Measurements from ENCODE around the gene NOS3. TPM values are rescaled to one million over a fixed set of nuclear protein-coding genes. Genes with fewer than 3 reads are reported as not detected.

NOS3 gene
- total RNA-seq, 3 donors from 2014 or later: 2.5 to 6.3 (median 6.0) TPM

- intact Hi-C loops (cut with DNase I, micrococcal nuclease): no loop called here
- peak; percentile 13 for ATAC-seq
- Histone ChIP-seq H3K4me1 (ENCODE audit: low read depth) (no peaks in the 10 kb centered on the region), H3K4me3 (no peak overlapping the region), H3K36me3 (ENCODE audit: low read depth) (no peaks in the 10 kb centered on the region), H3K9me3 (no peaks in the 10 kb centered on the region)
- DNase-seq: peak in 1 of 3 donors; percentile 50
- TF ChIP-seq CTCF (IDR thresholded peaks at IDR 0.05): no peak
Measured at GRCh38 chr7:150961510-150962289, 29.1 kb upstream of the NOS3 start.

GRCh38 chr7:150962290-150962552, 28.6 kb upstream of the NOS3 start:
- intact Hi-C loops (cut with DNase I, micrococcal nuclease): no loop called here
- H3K4me1 ChIP-seq (ENCODE audit: low read depth): no peaks in the 10 kb centered on the region
- no peak for DNase-seq
- H3K36me3 ChIP-seq (ENCODE audit: low read depth): no peaks in the 10 kb centered on the region
- TF ChIP-seq CTCF (IDR thresholded peaks at IDR 0.05): no peak
- no peak overlapping the region for H3K4me3 ChIP-seq
- no peaks in the 10 kb centered on the region for H3K9me3 ChIP-seq
- ATAC-seq: no peak

GRCh38 chr7:150962553-150963399, 28.0 kb upstream of the NOS3 start:
- DNase-seq (peak; percentile 55 to 68 (median 66)), ATAC-seq (peak; percentile 81)
- intact Hi-C loops (cut with DNase I, micrococcal nuclease): no loop called here
- no peaks in the 10 kb centered on the region for H3K4me1 ChIP-seq (ENCODE audit: low read depth)
- H3K36me3 ChIP-seq (ENCODE audit: low read depth): no peaks in the 10 kb centered on the region
- no peak overlapping the region for H3K4me3 ChIP-seq
- H3K9me3 ChIP-seq: no peaks in the 10 kb centered on the region
- TF ChIP-seq CTCF (IDR thresholded peaks at IDR 0.05): peak; percentile 84

- intact Hi-C loops (cut with DNase I, micrococcal nuclease): no loop called here
- Histone ChIP-seq H3K36me3 (ENCODE audit: low read depth) (no peaks in the 10 kb centered on the region), H3K4me3 (no peak overlapping the region), H3K4me1 (ENCODE audit: low read depth) (no peaks in the 10 kb centered on the region), H3K9me3 (no peaks in the 10 kb centered on the region)
- TF ChIP-seq CTCF (IDR thresholded peaks at IDR 0.05): no peak
- DNase-seq: peak in 1 of 3 donors; percentile 33
- no peak for ATAC-seq
Measured at GRCh38 chr7:150963707-150964559, 26.9 kb upstream of the NOS3 start.

GRCh38 chr7:150964593-150965111, 26.2 kb upstream of the NOS3 start:
- no peak for TF ChIP-seq CTCF (IDR thresholded peaks at IDR 0.05)
- Histone ChIP-seq H3K4me3 (no peak overlapping the region), H3K9me3 (no peaks in the 10 kb centered on the region), H3K4me1 (ENCODE audit: low read depth) (no peaks in the 10 kb centered on the region), H3K36me3 (ENCODE audit: low read depth) (no peaks in the 10 kb centered on the region)
- intact Hi-C loops (cut with DNase I, micrococcal nuclease): no loop called here
- DNase-seq: peak in 1 of 3 donors; percentile 36
- no peak for ATAC-seq
